ENCODE measurements around the gene MAGEA8. TPM values are rescaled to one million over a fixed set of nuclear protein-coding genes. Genes with fewer than 3 reads are reported as not detected.
A peak's percentile ranks its signal among the peaks of the same experiment; 100 is the strongest.
"Not testable (repeated sequence)": the region's sequence is repeated elsewhere in the genome, so short reads cannot be mapped to it uniquely, and the experiment has no call there.

Gene MAGEA8
- total RNA-seq, result not detected

- DNase-seq (ENCODE audit: low spot score in 2 of 2) (peak in 1 of 2 donors; percentile 22), ATAC-seq (peak in 1 of 2 donors; percentile 54)
- Mint-ChIP-seq H3K9me3 (no peaks in the 10 kb centered on the region), H3K27ac (no peak within 1 kb of the TSS), H3K36me3 (no peaks in the 10 kb centered on the region)
These were observed at the start of gene MAGEA8 for GRCh38 chrX:149881081-149881711. Gene MAGEA8, plus strand, starts transcription at chrX:149881183. Its CDS starts 3,090 bp downstream, at chrX:149884273.

GRCh38 chrX:149831473-149831872, 49.5 kb upstream of the MAGEA8 start:
- ATAC-seq (no peak), DNase-seq (ENCODE audit: low spot score in 2 of 2) (no peak)
- H3K9me3 Mint-ChIP-seq, result no peaks in the 10 kb centered on the region
- no peaks in the 10 kb centered on the region for H3K36me3 Mint-ChIP-seq
- no peak overlapping the region for H3K27ac Mint-ChIP-seq

- not testable (repeated sequence) for H3K9me3 Mint-ChIP-seq; H3K36me3 Mint-ChIP-seq; H3K27ac Mint-ChIP-seq; DNase-seq (ENCODE audit: low spot score in 2 of 2); ATAC-seq
These were observed 44.3 kb upstream of the MAGEA8 start for GRCh38 chrX:149836728-149837127.

- no peak for DNase-seq (ENCODE audit: low spot score in 2 of 2)
- H3K27ac Mint-ChIP-seq, result no peak overlapping the region
- ATAC-seq, result no peak
- H3K36me3 Mint-ChIP-seq, result no peaks in the 10 kb centered on the region
- no peaks in the 10 kb centered on the region for H3K9me3 Mint-ChIP-seq
These were observed 43.8 kb upstream of the MAGEA8 start for GRCh38 chrX:149837167-149837566.

- no peaks in the 10 kb centered on the region for H3K36me3 Mint-ChIP-seq
- DNase-seq (ENCODE audit: low spot score in 2 of 2) (peak in 1 of 2 donors; percentile 18), ATAC-seq (peak; percentile 99 to 100)
- no peaks in the 10 kb centered on the region for H3K9me3 Mint-ChIP-seq
- no peak overlapping the region for H3K27ac Mint-ChIP-seq
These were observed 43.3 kb upstream of the MAGEA8 start for GRCh38 chrX:149837639-149838038.

- Mint-ChIP-seq H3K9me3 (no peaks in the 10 kb centered on the region), H3K36me3 (no peaks in the 10 kb centered on the region), H3K27ac (no peak overlapping the region)
- DNase-seq (ENCODE audit: low spot score in 2 of 2) (no peak), ATAC-seq (no peak)
These were observed 39.1 kb upstream of the MAGEA8 start for GRCh38 chrX:149841929-149842328.

GRCh38 chrX:149845385-149845784, 35.6 kb upstream of the MAGEA8 start:
- DNase-seq (ENCODE audit: low spot score in 2 of 2) (no peak), ATAC-seq (no peak)
- no peaks in the 10 kb centered on the region for H3K36me3 Mint-ChIP-seq
- no peaks in the 10 kb centered on the region for H3K9me3 Mint-ChIP-seq
- no peak overlapping the region for H3K27ac Mint-ChIP-seq

GRCh38 chrX:149846789-149847188, 34.2 kb upstream of the MAGEA8 start:
- no peaks in the 10 kb centered on the region for H3K9me3 Mint-ChIP-seq
- H3K36me3 Mint-ChIP-seq, result no peaks in the 10 kb centered on the region
- DNase-seq (ENCODE audit: low spot score in 2 of 2) (no peak), ATAC-seq (no peak)
- no peak overlapping the region for H3K27ac Mint-ChIP-seq

- Mint-ChIP-seq H3K27ac (no peak overlapping the region), H3K36me3 (no peaks in the 10 kb centered on the region), H3K9me3 (no peaks in the 10 kb centered on the region)
- no peak for DNase-seq (ENCODE audit: low spot score in 2 of 2)
- no peak for ATAC-seq
These were observed 32.1 kb upstream of the MAGEA8 start for GRCh38 chrX:149848855-149849254.

GRCh38 chrX:149849787-149850186, 31.2 kb upstream of the MAGEA8 start:
- no peaks in the 10 kb centered on the region for H3K36me3 Mint-ChIP-seq
- no peaks in the 10 kb centered on the region for H3K9me3 Mint-ChIP-seq
- DNase-seq (ENCODE audit: low spot score in 2 of 2) (no peak), ATAC-seq (no peak)
- H3K27ac Mint-ChIP-seq, result no peak overlapping the region

GRCh38 chrX:149851864-149852263, 29.1 kb upstream of the MAGEA8 start:
- Mint-ChIP-seq H3K27ac (no peak overlapping the region), H3K9me3 (no peaks in the 10 kb centered on the region), H3K36me3 (no peaks in the 10 kb centered on the region)
- DNase-seq (ENCODE audit: low spot score in 2 of 2) (no peak), ATAC-seq (no peak)

- H3K9me3 Mint-ChIP-seq, result no peaks in the 10 kb centered on the region
- H3K27ac Mint-ChIP-seq, result no peak overlapping the region
- peaks cover 0 to 3% of the 10 kb centered on the region in 2 donors for H3K36me3 Mint-ChIP-seq
- ATAC-seq (no peak), DNase-seq (ENCODE audit: low spot score in 2 of 2) (no peak)
These were observed 27.1 kb upstream of the MAGEA8 start for GRCh38 chrX:149853925-149854324.

GRCh38 chrX:149858592-149858991, 22.4 kb upstream of the MAGEA8 start:
- H3K36me3 Mint-ChIP-seq, result peaks cover 6 to 20% of the 10 kb centered on the region in 2 donors
- H3K27ac Mint-ChIP-seq, result no peak overlapping the region
- DNase-seq (ENCODE audit: low spot score in 2 of 2), result no peak
- peaks cover 6 to 14% of the 10 kb centered on the region in 2 donors for H3K9me3 Mint-ChIP-seq
- ATAC-seq, result no peak

GRCh38 chrX:149860445-149860844, 20.5 kb upstream of the MAGEA8 start:
- ATAC-seq, result no peak
- H3K36me3 Mint-ChIP-seq, result peaks cover 6 to 20% of the 10 kb centered on the region in 2 donors
- peaks cover 6 to 14% of the 10 kb centered on the region in 2 donors for H3K9me3 Mint-ChIP-seq
- H3K27ac Mint-ChIP-seq, result no peak overlapping the region
- DNase-seq (ENCODE audit: low spot score in 2 of 2), result no peak

GRCh38 chrX:149865390-149865789, 15.6 kb upstream of the MAGEA8 start:
- DNase-seq (ENCODE audit: low spot score in 2 of 2) (no peak), ATAC-seq (no peak)
- Mint-ChIP-seq H3K27ac (no peak overlapping the region), H3K36me3 (peaks cover 0 to 3% of the 10 kb centered on the region in 2 donors), H3K9me3 (peaks cover 0 to 7% of the 10 kb centered on the region in 2 donors)

GRCh38 chrX:149867488-149867887, 13.5 kb upstream of the MAGEA8 start:
- Mint-ChIP-seq H3K27ac (no peak overlapping the region), H3K36me3 (no peaks in the 10 kb centered on the region), H3K9me3 (no peaks in the 10 kb centered on the region)
- no peak for ATAC-seq
- DNase-seq (ENCODE audit: low spot score in 2 of 2), result no peak

- H3K27ac Mint-ChIP-seq, result no peak overlapping the region
- no peaks in the 10 kb centered on the region for H3K36me3 Mint-ChIP-seq
- ATAC-seq (no peak), DNase-seq (ENCODE audit: low spot score in 2 of 2) (no peak)
- H3K9me3 Mint-ChIP-seq, result no peaks in the 10 kb centered on the region
These were observed 10.1 kb upstream of the MAGEA8 start for GRCh38 chrX:149870840-149871239.

GRCh38 chrX:149871433-149871832, 9.6 kb upstream of the MAGEA8 start:
- ATAC-seq, result no peak
- Mint-ChIP-seq H3K36me3 (no peaks in the 10 kb centered on the region), H3K9me3 (no peaks in the 10 kb centered on the region), H3K27ac (no peak overlapping the region)
- DNase-seq (ENCODE audit: low spot score in 2 of 2), result no peak

Measured in activated naive CD4-positive, alpha-beta T cell treated with anti-CD3 and anti-CD28 coated beads, Interleukin-2, amount 50 U/mL, for 72 hours (primary cell).